ENCODE data around the gene PRKCG.

Gene PRKCG

DNA sequence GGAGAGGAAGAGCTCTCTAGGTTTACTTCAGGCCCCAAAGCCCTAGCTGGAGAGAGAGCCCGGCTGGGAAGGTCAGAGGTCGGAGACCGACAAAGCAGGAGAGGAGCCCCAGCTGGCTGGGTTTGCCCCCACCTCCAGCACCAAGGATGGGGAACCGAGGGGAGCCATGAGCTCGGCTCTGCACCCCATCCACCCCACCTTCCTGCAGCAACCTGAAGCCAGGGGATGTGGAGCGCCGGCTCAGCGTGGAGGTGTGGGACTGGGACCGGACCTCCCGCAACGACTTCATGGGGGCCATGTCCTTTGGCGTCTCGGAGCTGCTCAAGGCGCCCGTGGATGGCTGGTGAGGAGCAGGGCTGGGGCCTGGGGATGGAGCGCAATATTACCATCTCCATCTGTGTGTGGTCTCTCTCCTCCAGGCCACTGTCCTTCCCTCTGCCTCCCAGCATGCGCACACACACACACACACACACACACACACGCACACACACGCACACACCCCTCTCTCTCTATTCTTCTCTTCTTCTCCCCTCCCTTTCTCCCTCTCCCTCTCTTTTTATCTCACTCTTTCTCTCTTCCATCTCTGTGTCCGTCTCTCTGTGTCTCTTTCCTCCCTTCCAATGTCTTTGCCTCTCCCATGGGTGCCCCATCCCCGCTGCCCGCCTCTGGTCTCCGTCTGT is 10.4 kb downstream of the PRKCG start:
- TF ChIP-seq, protein P1, sequence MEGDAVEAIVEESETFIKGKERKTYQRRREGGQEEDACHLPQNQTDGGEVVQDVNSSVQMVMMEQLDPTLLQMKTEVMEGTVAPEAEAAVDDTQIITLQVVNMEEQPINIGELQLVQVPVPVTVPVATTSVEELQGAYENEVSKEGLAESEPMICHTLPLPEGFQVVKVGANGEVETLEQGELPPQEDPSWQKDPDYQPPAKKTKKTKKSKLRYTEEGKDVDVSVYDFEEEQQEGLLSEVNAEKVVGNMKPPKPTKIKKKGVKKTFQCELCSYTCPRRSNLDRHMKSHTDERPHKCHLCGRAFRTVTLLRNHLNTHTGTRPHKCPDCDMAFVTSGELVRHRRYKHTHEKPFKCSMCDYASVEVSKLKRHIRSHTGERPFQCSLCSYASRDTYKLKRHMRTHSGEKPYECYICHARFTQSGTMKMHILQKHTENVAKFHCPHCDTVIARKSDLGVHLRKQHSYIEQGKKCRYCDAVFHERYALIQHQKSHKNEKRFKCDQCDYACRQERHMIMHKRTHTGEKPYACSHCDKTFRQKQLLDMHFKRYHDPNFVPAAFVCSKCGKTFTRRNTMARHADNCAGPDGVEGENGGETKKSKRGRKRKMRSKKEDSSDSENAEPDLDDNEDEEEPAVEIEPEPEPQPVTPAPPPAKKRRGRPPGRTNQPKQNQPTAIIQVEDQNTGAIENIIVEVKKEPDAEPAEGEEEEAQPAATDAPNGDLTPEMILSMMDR (IDR thresholded peaks at IDR 0.05; ENCODE audit: low read depth, low read length), result no peak
- DNase-seq (ENCODE audit: low read depth in 2 of 2), result no peak
- no peak overlapping the region for H3K4me3 ChIP-seq (replicated peaks in 1 of 2; ENCODE audit: low read depth in 2 of 2, low read length in 2 of 2)

DNA sequence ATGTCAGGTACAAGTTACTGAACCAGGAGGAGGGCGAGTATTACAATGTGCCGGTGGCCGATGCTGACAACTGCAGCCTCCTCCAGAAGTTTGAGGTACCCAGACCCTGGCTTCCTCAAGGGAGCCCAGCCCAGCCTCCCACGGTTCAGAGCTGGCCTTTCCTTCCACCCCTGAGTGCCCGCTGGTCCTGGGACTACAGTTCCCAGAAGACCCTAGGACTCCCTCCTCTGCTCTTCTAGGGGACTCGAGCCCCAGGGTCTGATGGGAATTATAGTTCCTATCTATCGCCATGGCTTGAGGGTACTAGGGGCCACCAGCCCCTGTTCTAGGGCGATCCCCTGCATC is 11.0 kb downstream of the PRKCG start:
- no peak for DNase-seq (ENCODE audit: low read depth in 2 of 2)
- TF ChIP-seq, protein P1 (IDR thresholded peaks at IDR 0.05; ENCODE audit: low read depth, low read length), result no peak

DNA sequence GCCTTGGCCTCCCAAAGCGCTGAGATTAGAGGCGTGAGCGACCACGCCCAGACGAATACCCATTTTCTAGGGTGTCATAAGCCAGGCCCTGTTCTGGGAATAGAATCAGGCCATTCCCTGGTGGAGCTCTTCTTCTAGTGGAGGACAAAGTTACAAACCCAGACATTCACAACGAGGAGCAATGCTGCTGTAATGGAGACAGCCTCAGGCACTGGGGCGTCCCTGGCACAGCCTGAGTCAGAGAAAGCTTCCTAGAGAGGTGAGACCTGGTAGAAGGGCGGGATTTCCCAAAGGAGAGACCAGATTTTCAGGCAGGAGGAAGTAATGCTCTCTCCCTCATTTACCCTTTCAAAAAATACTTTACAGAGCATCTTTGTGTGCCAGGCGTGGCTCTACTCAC is 12.7 kb downstream of the PRKCG start:
- no peak overlapping the region for H3K4me3 ChIP-seq (replicated peaks in 1 of 2; ENCODE audit: low read depth in 2 of 2, low read length in 2 of 2)
- DNase-seq (ENCODE audit: low read depth in 2 of 2), result no peak

More for the DNA sequence above, 11.0 kb downstream of the PRKCG start:
- H3K4me3 ChIP-seq (replicated peaks in 1 of 2; ENCODE audit: low read depth in 2 of 2, low read length in 2 of 2), result no peak overlapping the region

DNA sequence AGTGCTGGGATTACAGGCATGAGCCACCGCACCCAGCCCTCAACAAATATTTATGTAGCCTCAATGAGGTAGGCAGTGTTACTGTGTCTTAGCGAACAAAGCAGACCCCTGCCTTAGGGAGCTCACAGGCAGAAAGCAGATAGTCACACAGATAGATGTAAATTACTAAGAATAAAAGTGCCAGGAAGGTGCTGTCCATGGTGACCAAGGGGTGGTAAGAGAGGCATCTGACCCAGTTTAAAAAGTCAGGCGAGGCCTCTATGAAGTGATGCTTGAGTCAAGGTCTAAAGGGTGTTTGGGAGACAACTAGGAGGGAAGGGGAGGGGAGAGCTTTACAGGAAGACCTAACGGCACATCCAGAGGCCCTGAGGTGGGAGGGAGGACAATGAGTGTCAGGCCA is 14.7 kb downstream of the PRKCG start:
- TF ChIP-seq, protein P1 (IDR thresholded peaks at IDR 0.05; ENCODE audit: low read depth, low read length), result no peak
- DNase-seq (ENCODE audit: low read depth in 2 of 2), result no peak
- no peak overlapping the region for H3K4me3 ChIP-seq (replicated peaks in 1 of 2; ENCODE audit: low read depth in 2 of 2, low read length in 2 of 2)

More for the DNA sequence above, 12.7 kb downstream of the PRKCG start:
- TF ChIP-seq, protein P1 (IDR thresholded peaks at IDR 0.05; ENCODE audit: low read depth, low read length), result no peak

DNA sequence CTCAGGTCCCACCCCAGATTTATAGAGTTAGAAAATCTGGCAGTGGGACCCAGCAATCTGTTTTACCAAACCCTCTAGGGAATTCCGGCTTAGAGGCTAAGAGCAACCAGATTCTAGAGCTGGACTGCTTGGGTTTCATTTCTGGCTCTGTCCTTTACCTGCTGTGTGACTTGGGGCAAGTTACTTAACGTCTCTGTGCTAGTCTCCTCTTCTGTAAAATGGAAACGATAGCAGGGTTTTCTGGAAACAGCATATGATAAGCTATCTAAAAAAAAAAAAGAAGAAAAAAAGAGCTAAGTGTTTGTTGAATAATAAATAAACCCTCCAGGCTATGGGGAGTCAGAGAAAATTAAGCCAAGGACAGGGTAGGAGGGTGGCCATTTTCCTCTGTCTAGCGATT is 15.5 kb downstream of the PRKCG start:
- DNase-seq (ENCODE audit: low read depth in 2 of 2), result no peak
- TF ChIP-seq, protein P1 (IDR thresholded peaks at IDR 0.05; ENCODE audit: low read depth, low read length), result no peak
- H3K4me3 ChIP-seq (replicated peaks in 1 of 2; ENCODE audit: low read depth in 2 of 2, low read length in 2 of 2), result no peak overlapping the region

DNA sequence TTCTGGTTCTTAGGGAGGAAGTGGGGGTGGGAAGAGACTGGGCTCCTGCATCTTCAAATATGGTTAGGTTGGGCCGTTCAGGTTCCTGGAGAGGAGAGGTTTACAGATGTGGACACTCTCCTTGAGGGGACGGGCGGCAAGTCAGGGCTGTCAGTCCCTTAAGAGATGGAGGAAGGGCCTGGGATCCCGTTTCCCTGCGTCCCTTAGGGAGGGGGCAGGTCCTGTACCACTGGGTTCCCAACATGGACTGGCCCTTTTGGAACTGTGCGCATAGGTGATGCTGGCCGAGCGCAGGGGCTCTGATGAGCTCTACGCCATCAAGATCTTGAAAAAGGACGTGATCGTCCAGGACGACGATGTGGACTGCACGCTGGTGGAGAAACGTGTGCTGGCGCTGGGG is 16.2 kb downstream of the PRKCG start:
- no peak overlapping the region for H3K4me3 ChIP-seq (replicated peaks in 1 of 2; ENCODE audit: low read depth in 2 of 2, low read length in 2 of 2)
- no peak for DNase-seq (ENCODE audit: low read depth in 2 of 2)
- TF ChIP-seq, protein P1 (IDR thresholded peaks at IDR 0.05; ENCODE audit: low read depth, low read length), result no peak
